ENCODE measurements around the gene PALLD.

PALLD gene

GRCh38 chr4:168569931-168570276, 73.1 kb downstream of the PALLD start (continued):
- no peak for TF ChIP-seq CTCF (tag by site-specific recombination; IDR thresholded peaks at IDR 0.05)
- no peak for TF ChIP-seq ZNF707 (tag by site-specific recombination; IDR thresholded peaks at IDR 0.05)
- TF ChIP-seq ZNF76 (tag by site-specific recombination; IDR thresholded peaks at IDR 0.05; ENCODE audit: borderline replicate concordance, low read depth): no peak
- TF ChIP-seq ZBTB10 (tag by site-specific recombination; IDR thresholded peaks at IDR 0.05): no peak
- TF ChIP-seq KLF10 (tag by site-specific recombination; IDR thresholded peaks at IDR 0.05): no peak
- no peak for TF ChIP-seq ZSCAN30 (tag by site-specific recombination; IDR thresholded peaks at IDR 0.05)
- no peak for TF ChIP-seq ZBTB8A (tag by site-specific recombination; IDR thresholded peaks at IDR 0.05)
- TF ChIP-seq SP2 (tag by site-specific recombination; IDR thresholded peaks at IDR 0.05): no peak
- TF ChIP-seq ZNF362 (tag by site-specific recombination; IDR thresholded peaks at IDR 0.05): no peak
- peak; percentile 32; the same call in 1 of the 2 replicates for TF ChIP-seq ZNF843 (tag by site-specific recombination; IDR thresholded peaks at IDR 0.05)
- no peak for TF ChIP-seq ZNF18 (tag by site-specific recombination; IDR thresholded peaks at IDR 0.05)
- no peak for TF ChIP-seq ZNF433 (tag by site-specific recombination; IDR thresholded peaks at IDR 0.05; ENCODE audit: low read depth)
- no peak for TF ChIP-seq ZBTB7A (tag by site-specific recombination; IDR thresholded peaks at IDR 0.05; ENCODE audit: low read depth)
- TF ChIP-seq SETDB1 (IDR thresholded peaks at IDR 0.05; ENCODE audit: insufficient read length, low read length): no peak
- peak; percentile 39; the same call in 1 of the 2 replicates for TF ChIP-seq WT1 (tag by site-specific recombination; IDR thresholded peaks at IDR 0.05)
- TF ChIP-seq ZNF654 (tag by site-specific recombination; IDR thresholded peaks at IDR 0.05; ENCODE audit: low read depth): no peak
- peak; percentile 74; the same call in 1 of the 2 replicates for TF ChIP-seq ZBTB1 (tag by site-specific recombination; IDR thresholded peaks at IDR 0.05)
- no peak for TF ChIP-seq PRDM10 (tag by site-specific recombination; IDR thresholded peaks at IDR 0.05)
- no peak for TF ChIP-seq ZNF585B (tag by site-specific recombination; IDR thresholded peaks at IDR 0.05)
- TF ChIP-seq ZNF416 (tag by site-specific recombination; IDR thresholded peaks at IDR 0.05): no peak
- no peak; the same call in 1 of the 2 replicates for TF ChIP-seq PRDM4 (tag by site-specific recombination; IDR thresholded peaks at IDR 0.05)
- no peak for TF ChIP-seq ZNF302 (tag by site-specific recombination; IDR thresholded peaks at IDR 0.05; ENCODE audit: low read depth)
- peak; percentile 17; the same call in 1 of the 2 replicates for TF ChIP-seq ZXDB (tag by site-specific recombination; IDR thresholded peaks at IDR 0.05)
- TF ChIP-seq ZNF426 (tag by site-specific recombination; IDR thresholded peaks at IDR 0.05): no peak

Measured in HEK293 (cell line).